Type B pancreatic cell (in vitro differentiated cells): ENCODE results near the gene RAD51B. TPM values are rescaled to one million over a fixed set of nuclear protein-coding genes. Genes with fewer than 3 reads are reported as not detected.

Source experiments
- DNase-seq: peaks from one replicate; pipeline ENCODE4 v3.0.0; 2021; ENCODE audit warnings: mixed read lengths; ENCODE audit not compliant: unreplicated experiment; ENCODE audit errors: extremely low spot score
- H3K27ac Mint-ChIP-seq: 2 replicates; pipeline ENCODE4 v1.8.0; 2021; ENCODE audit warnings: mild to moderate bottlenecking, mixed read lengths
- H3K27me3 Mint-ChIP-seq: 2 replicates; pipeline ENCODE4 v1.8.0; 2021; ENCODE audit warnings: mixed read lengths
- H3K36me3 Mint-ChIP-seq: 2 replicates; pipeline ENCODE4 v1.8.0; 2021; ENCODE audit warnings: mixed read lengths
- H3K4me1 Mint-ChIP-seq: one replicate; pipeline ENCODE4 v1.8.0; 2021; ENCODE audit warnings: mixed read lengths; ENCODE audit not compliant: unreplicated experiment
- H3K4me3 Mint-ChIP-seq: 2 replicates; pipeline ENCODE4 v1.8.0; 2021; ENCODE audit warnings: mild to moderate bottlenecking, mixed read lengths
- H3K9me3 Mint-ChIP-seq: 2 replicates; pipeline ENCODE4 v1.8.0; 2021; ENCODE audit warnings: mixed read lengths
- CTCF ChIP-seq: fragments of 200-600 bp; sonication (generic); conservative IDR thresholded peaks from 2 replicates; pipeline ENCODE4 v1.5.0; 2021; ENCODE audit warnings: antibody characterized with exemption, mild to moderate bottlenecking
- total RNA-seq: library from RNA; stranded (reverse); gene quantifications from 2 replicates; pipeline ENCODE4 v1.2.1, GENCODE V29; 2021; ENCODE audit warnings: low replicate concordance

Gene RAD51B
- total RNA-seq, 1 donor from 2014 or later: 27.3 TPM

DNA sequence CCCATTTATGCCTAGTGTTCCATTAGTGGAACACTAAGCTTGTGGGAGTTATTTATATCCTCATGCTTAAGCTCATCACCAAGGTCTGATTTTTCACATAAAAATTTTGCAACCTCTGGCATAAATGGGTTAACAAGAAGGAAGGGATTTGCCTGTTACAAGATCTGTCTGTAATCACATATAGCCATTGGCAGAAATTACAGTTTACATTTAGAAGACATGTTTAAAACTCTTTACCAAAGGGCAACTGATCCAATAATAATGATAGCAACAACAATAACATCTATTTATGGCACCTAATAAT lies 550.4 kb downstream of the RAD51B start:
- Mint-ChIP-seq H3K36me3 (peaks cover 8% of the 10 kb centered on the region), H3K9me3 (no peaks in the 10 kb centered on the region), H3K4me1 (peaks cover 47% of the 10 kb centered on the region), H3K4me3 (no peak overlapping the region), H3K27ac (no peak overlapping the region), H3K27me3 (no peaks in the 10 kb centered on the region)
- TF ChIP-seq CTCF: no peak
- no peak for DNase-seq

GRCh38 chr14:68372368-68372767 lies 552.8 kb downstream of the RAD51B start:
- TF ChIP-seq CTCF: no peak
- H3K4me3 Mint-ChIP-seq: no peak overlapping the region
- peaks cover 44% of the 10 kb centered on the region for H3K4me1 Mint-ChIP-seq
- H3K9me3 Mint-ChIP-seq: no peaks in the 10 kb centered on the region
- H3K27me3 Mint-ChIP-seq: no peaks in the 10 kb centered on the region
- peaks cover 8% of the 10 kb centered on the region for H3K36me3 Mint-ChIP-seq
- H3K27ac Mint-ChIP-seq: no peak overlapping the region
- no peak for DNase-seq

GRCh38 chr14:68373124-68373646 lies 553.6 kb downstream of the RAD51B start:
- TF ChIP-seq CTCF: no peak
- Mint-ChIP-seq H3K4me3 (no peak overlapping the region), H3K9me3 (no peaks in the 10 kb centered on the region)

GRCh38 chr14:68373847-68374444 lies 554.4 kb downstream of the RAD51B start:
- Mint-ChIP-seq H3K27me3 (no peaks in the 10 kb centered on the region), H3K27ac (no peak overlapping the region), H3K4me3 (no peak overlapping the region), H3K36me3 (peaks cover 8% of the 10 kb centered on the region), H3K9me3 (no peaks in the 10 kb centered on the region), H3K4me1 (peaks cover 42% of the 10 kb centered on the region)
- TF ChIP-seq CTCF: no peak
- no peak for DNase-seq

More at GRCh38 chr14:68373124-68373646, 553.6 kb downstream of the RAD51B start:
- H3K36me3 Mint-ChIP-seq: peaks cover 8% of the 10 kb centered on the region
- peaks cover 45% of the 10 kb centered on the region for H3K4me1 Mint-ChIP-seq
- no peak overlapping the region for H3K27ac Mint-ChIP-seq
- no peak for DNase-seq
- no peaks in the 10 kb centered on the region for H3K27me3 Mint-ChIP-seq

- Mint-ChIP-seq H3K4me1 (peaks cover 47% of the 10 kb centered on the region), H3K27ac (no peak overlapping the region), H3K9me3 (no peaks in the 10 kb centered on the region), H3K27me3 (no peaks in the 10 kb centered on the region), H3K4me3 (no peak overlapping the region), H3K36me3 (peaks cover 8% of the 10 kb centered on the region)
- no peak for DNase-seq
- no peak for TF ChIP-seq CTCF
These were observed 555.1 kb downstream of the RAD51B start for GRCh38 chr14:68374682-68375081.
